H7 (cell line): ENCODE results near the gene SCO1. TPM values are rescaled to one million over a fixed set of nuclear protein-coding genes. Genes with fewer than 3 reads are reported as not detected.
"Not testable (repeated sequence)": the region's sequence is repeated elsewhere in the genome, so short reads cannot be mapped to it uniquely, and the experiment has no call there.

Source experiments
- DNase-seq: peaks from one replicate; pipeline ENCODE4 v3.0.0; 2012
- H3K27me3 ChIP-seq: 2 replicates; pipeline ENCODE4 v1.6.0; 2011; ENCODE audit warnings: mild to moderate bottlenecking, low read length; ENCODE audit not compliant: control insufficient read depth, insufficient read depth
- H3K36me3 ChIP-seq: replicated peaks from 2 replicates; pipeline ENCODE4 v1.5.1; 2011; ENCODE audit warnings: low read length; ENCODE audit not compliant: control insufficient read depth, insufficient read depth
- H3K4me3 ChIP-seq: 2 replicates; pipeline ENCODE4 v1.5.1; 2011; ENCODE audit warnings: low read depth, mild to moderate bottlenecking, control low read depth, low read length, moderate library complexity; ENCODE audit not compliant: insufficient read depth
- total RNA-seq: library from RNA; depleted of rRNA; stranded (reverse); fragments of >200 nt; shearing (Covaris generic); gene quantifications from 2 replicates; pipeline ENCODE4 v1.2.3, GENCODE V29; 2014

SCO1 gene
- total RNA-seq, 1 experiment from 2014 or later, result 69.6 TPM

DNA sequence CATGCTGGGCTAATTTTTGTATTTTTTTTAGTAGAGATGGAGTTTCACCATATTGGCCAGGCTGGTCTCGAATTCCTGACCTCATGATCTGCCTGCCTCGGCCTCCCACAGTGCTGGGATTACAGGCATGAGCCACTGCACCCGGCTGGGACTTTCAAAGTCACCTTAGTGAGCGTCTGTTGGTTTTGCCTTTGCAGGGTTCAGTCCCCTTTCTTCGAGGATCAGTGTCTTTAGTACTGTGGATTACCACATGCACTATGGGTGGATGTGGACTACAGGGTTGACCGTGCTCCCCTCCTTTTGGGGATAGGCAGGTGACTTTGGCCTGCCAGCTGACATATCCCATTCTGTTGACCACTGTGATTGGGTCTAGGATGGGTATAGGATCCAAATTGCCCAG lies 34.8 kb upstream of the SCO1 start:
- H3K36me3 ChIP-seq, H3K4me3 ChIP-seq, H3K27me3 ChIP-seq, DNase-seq: not testable (repeated sequence)

DNA sequence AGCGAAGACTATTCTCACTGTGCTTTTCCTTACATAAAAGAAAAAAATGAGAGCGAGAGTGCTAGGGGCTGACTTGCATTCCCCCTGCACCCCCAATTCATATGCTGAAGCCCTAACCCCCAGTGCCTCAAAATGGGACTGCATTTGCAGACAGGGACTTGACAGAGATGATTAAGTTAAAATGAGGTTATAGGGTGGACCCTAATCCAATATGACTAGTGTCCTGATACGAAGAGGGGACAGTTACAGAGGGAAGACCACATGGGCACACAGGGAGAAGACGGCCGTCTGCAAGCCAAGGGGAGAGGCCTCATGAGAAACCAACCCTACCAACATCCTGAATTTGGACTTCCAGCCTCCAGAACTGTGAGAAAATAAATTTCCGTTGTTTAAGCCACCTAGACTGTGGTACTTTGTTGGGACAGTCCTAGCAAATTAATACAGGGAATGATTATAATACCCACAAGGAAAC lies 34.1 kb upstream of the SCO1 start:
- no peak for DNase-seq
- H3K36me3 ChIP-seq, result no peaks in the 10 kb centered on the region
- no peaks in the 10 kb centered on the region for H3K27me3 ChIP-seq
- no peak overlapping the region; the same call in 1 of the 2 replicates for H3K4me3 ChIP-seq

DNA sequence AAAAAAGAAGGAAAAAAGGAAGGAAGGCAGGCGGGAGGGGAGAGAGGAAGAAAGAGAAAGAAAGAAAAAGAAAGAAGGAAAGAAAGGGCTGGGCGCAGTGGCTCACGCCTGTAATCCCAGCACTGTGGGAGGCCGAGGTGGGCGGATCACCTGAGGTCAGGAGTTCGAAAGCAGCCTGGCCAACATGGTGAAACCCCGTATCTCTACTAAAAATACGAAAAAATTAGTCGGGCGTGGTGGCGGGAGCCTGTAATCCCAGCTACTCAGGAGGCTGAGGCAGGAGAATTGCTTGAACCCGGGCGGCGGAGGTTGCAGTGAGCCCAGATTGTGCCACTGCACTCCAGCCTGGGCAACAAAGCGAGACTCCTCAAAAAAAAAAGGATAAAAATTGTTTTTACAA lies 32.9 kb upstream of the SCO1 start:
- H3K4me3 ChIP-seq, result peak overlapping the region; percentile 68
- not testable (repeated sequence) for H3K27me3 ChIP-seq, H3K36me3 ChIP-seq, DNase-seq

DNA sequence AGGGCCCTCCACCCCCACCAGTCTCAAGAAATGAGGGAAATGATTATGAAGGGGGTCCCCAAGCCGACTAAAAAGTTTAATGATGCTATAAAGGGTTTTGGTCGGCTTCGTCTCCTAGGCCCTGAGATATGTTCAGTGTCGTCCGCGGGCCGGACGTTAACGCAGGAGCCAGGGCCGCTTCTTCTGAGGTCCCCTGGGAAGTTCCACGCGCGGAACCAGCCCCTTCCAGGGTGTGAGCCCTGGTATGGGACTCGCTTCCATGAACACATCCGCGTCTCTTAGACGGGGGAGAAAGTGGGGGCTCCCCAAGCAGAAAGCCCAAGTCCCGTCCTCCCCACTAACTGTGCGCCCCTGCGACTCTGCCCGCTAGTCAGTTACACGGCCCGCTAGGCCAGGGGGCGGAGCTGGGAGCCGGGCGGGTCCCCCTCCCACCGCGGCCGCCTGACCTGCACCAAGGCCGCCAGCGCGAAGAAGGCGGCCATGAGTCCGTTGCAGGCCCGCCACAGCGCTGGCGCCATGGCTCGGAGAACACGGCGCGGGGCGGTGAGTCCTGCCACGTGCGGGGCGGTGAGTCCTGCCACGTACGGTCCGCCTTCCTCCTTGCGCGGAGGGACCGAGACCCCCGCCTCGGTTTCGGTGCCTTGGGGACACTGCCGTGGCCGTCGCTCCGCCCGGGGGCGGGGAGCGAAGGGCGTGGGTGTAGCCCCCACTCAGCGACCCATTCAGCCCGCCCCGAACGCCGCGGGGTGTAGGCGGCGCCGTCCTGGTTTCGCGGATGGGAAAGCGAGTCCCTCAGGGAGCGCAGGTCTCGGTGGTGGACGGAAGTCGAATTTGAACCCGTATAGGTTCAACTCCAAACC lies 32.2 kb upstream of the SCO1 start, which contains the start of gene TMEM220:
TSS of gene TMEM220 (minus strand) at position 690 of the 860 bp plus-strand sequence. CDS start at position 518, 172 bp downstream.
- Histone ChIP-seq H3K36me3 (no peaks in the 10 kb centered on the region; the same call in 1 of the 2 replicates), H3K4me3 (peak within 1 kb of the TSS; percentile 68), H3K27me3 (no peaks in the 10 kb centered on the region)
- peak; percentile 92 for DNase-seq

DNA sequence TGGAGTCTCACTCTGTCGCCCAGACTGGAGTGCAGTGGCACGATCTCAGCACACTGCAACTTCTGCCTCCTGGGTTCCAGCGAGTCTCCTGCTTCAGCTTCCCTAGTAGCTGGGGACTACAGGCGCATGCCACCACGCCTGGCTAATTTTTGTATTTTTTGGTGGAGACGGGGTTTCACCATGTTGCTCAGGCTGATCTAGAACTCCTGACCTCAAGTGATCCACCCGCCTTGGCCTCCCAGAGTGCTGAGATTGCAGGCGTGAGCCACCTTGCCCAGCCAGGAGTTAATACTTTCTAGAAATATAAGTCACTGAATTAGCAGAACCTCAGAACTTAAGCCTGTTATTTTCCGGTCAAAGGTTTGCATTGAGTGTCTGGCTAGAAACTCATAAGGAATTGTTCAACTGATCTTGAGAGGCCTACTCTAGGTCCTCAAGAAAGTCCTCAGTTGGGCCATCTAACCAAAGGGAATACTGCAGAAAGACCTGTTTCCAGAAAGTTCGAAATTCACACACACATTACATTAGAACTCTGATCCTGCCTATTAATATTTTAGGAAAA lies 31.1 kb upstream of the SCO1 start:
- H3K4me3 ChIP-seq, result no peak overlapping the region
- no peak for DNase-seq
- H3K36me3 ChIP-seq, result no peaks in the 10 kb centered on the region; the same call in 1 of the 2 replicates
- H3K27me3 ChIP-seq, result no peaks in the 10 kb centered on the region

DNA sequence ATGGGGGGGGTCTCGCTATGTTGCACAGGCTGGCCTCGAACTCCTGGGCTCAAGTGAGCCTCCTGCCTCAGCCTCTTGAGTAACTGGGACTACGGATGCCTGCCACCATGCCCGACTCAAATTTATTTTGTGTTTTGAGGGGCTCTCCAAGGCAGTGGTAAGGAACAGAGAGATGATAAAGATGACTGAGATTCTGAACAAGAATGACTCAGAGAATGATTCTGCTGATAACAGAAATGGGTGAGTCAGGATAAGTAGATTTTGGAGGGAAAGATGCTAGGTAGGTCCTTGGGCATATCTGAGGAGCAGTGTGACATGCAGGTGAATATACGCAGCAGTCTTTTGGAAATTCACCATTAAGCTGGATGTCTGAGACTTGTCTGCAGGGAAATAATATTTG lies 29.9 kb upstream of the SCO1 start:
- no peaks in the 10 kb centered on the region; the same call in 1 of the 2 replicates for H3K36me3 ChIP-seq
- no peak for DNase-seq
- H3K27me3 ChIP-seq, result no peaks in the 10 kb centered on the region
- H3K4me3 ChIP-seq, result no peak overlapping the region

DNA sequence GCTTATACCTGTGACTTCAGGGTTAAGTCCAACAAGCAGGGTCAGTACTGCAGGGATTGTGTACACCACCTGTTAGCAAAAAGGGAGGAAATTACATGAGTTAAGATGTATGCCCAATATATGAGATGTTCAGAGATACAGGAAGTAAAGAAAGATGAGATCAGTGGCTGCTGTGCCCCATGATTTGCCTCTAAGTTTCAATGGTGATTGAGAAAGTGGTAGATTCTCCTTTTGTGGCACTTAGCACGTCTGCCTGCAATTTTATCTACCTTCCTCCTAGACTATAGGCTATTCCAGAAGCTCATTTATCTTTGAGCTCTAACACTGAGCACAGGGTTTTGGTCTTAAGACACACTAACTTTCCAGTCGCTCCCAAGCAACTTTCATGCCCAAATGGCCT lies 28.9 kb upstream of the SCO1 start:
- H3K4me3 ChIP-seq, result no peak overlapping the region
- no peaks in the 10 kb centered on the region; the same call in 1 of the 2 replicates for H3K36me3 ChIP-seq
- no peaks in the 10 kb centered on the region for H3K27me3 ChIP-seq
- DNase-seq, result no peak

DNA sequence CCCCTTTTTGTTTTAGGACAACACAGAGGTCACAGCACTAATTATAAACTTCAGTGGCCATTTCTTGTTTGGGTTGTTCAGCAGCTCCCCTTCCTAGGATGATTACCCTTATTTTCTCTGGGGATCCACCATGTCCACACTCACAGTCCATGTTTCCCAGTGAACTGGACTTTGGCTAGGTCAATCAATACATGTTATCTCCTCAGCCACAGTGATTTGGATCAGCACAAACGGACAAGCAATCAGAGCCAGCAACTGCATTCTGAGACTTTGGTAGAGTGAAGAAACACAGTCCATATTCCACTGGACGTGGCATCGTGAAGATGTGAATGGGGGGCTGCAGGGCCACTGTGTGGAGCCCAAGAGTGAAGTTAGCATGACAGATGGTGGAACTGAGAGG lies 27.9 kb upstream of the SCO1 start:
- Histone ChIP-seq H3K4me3 (no peak overlapping the region), H3K27me3 (no peaks in the 10 kb centered on the region), H3K36me3 (no peaks in the 10 kb centered on the region; the same call in 1 of the 2 replicates)
- no peak for DNase-seq

DNA sequence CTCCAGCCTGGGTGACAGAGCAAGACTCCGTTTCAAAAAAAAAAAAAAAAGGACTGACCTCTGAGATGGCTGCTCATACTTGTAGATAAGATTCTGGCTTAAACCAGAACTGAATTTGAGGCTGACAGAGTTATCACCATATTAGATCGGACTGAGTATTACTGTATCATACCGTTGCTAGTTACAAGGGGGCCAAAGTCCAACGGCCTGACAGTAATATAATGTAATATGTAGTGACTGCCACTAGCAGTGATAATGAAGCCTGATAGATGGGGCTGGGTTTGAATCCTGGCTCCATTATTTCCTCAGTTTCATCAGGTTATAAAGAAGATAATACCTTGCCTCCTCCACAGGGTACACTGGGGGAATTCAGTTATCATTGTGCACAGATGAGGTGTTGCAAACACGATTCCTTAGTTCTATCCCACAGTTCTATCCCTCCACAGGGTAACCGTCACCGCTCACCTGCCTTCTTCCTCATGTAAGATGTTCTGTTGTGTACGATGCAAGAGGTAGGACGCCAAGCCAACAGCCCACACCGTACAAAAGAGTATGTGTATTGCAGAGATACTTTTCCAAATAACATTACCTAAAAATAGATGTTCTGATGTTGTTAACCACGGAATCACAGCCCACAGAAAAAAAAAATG lies 27.3 kb upstream of the SCO1 start:
- no peak for DNase-seq
- Histone ChIP-seq H3K4me3 (no peak overlapping the region), H3K36me3 (no peaks in the 10 kb centered on the region; the same call in 1 of the 2 replicates), H3K27me3 (no peaks in the 10 kb centered on the region)

DNA sequence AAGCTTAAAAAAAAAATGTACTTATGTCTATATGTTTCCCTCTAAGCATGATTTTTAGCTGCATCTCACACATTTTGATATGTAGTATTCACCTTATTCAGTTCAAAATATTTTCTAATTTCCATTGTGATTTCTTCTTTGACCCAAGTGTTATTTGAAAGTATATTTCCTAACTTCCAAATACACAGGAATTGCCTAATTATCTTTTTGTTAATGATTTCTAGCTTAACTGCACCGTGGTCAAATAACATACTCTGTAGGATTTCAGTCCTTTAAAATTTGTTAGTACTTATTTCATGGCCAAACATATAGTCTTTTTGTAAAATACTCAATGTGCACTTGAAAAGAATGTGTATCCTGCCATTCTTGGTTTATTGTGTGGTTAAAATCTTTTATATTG lies 21.2 kb upstream of the SCO1 start:
- DNase-seq, result no peak
- Histone ChIP-seq H3K4me3 (no peak overlapping the region), H3K27me3 (no peaks in the 10 kb centered on the region), H3K36me3 (no peaks in the 10 kb centered on the region)

DNA sequence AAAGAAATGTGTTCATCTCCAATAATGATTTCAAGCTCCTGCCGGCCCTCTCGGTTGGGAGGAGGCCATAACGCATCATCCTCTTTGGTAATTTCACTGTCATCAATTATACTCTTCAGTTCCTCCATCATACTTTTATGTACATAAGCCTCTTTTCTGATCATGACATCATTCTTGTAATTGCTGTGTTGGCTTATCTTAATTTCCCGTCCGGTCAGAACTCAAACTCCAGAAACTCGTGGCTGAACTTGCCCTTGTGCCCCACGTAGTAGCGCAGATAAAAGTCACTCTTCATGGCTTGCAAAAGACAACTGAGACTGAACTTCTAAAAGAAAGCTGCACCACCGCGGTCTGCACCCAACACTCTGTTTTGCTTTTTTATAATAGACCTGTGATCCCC lies 18.9 kb upstream of the SCO1 start:
- Histone ChIP-seq H3K27me3 (no peaks in the 10 kb centered on the region), H3K4me3 (no peak overlapping the region), H3K36me3 (peaks cover under 1% of the 10 kb centered on the region)
- DNase-seq, result no peak

DNA sequence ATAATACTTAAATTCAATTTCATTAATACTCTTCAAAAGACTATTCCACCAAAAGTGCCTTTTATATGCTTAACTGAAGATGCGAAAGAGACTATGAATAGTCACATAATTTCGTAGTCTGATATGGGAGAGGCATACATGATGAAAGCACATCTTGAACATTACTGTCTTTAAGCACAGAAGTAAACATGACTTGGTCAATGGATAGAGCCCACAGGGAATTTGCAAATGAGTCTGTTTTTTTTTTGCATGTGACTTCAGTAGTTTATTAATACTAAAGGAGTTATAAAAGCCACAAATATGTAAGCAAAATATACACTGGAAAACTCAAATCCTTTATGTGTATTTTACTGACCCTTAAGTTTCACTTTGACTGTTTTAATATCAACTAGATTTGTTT lies 16.0 kb upstream of the SCO1 start:
- DNase-seq, result no peak
- no peak overlapping the region for H3K4me3 ChIP-seq
- H3K36me3 ChIP-seq, result peaks cover 4% of the 10 kb centered on the region
- no peaks in the 10 kb centered on the region for H3K27me3 ChIP-seq

DNA sequence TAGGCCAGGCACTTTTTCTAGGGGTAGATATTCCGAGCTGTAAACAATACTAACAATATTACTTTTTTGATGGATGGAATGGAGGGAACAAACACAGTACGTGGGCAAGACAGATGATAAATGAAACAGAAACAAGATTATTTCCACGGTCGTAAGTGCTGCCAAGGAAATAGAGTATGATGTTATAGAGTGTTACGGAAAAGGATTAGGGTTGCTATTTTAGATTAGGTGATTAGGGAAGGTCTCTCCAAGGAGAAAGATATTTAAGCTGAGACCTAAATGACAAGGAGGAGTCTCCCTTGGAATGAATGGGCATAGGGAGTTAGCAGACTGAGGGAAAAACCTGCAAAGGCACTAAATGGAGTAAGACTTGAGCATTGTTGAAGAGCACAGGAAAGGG lies 8.4 kb upstream of the SCO1 start:
- Histone ChIP-seq H3K4me3 (no peak overlapping the region), H3K27me3 (no peaks in the 10 kb centered on the region), H3K36me3 (peaks cover 9% of the 10 kb centered on the region)
- DNase-seq, result no peak

DNA sequence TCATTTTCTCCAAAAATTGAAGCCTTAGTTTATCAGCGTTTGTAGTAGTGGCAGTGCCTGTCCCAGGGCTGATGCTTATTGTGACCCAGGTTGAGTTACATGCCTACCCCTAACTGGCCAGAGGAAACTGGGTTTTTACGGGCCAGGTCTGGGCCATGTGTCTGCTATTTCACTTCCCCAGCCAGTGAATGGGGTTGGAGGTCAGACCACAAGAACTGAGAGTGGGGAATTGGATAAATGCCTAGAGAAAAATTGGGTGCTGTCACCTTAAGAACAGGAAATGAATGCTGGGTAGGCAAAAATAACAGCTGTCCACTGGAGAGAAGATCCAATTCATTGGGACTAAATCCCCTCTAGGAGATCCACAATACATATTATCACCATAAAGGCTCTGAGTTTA lies 5.2 kb upstream of the SCO1 start:
- Histone ChIP-seq H3K36me3 (peaks cover 6% of the 10 kb centered on the region), H3K4me3 (no peak overlapping the region), H3K27me3 (no peaks in the 10 kb centered on the region)
- no peak for DNase-seq

DNA sequence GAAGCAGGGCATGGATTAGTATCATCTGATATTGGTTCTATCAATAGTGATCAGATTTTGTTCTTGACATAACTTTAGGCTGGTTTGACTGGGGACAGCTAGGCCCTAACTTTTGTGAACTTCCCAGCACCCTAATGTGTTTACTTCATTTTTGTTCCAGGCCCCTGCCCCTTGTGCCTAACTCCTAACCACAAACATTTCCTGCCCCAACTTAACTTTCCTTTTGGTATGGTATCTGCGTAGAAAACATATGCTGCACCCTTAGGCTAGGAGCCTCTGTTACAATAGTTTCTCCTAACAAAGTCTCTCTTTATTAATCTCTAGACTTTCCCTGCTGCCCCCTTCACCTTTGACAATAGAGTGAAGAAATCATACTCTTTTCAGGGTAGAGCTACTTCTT lies 2.5 kb upstream of the SCO1 start:
- H3K36me3 ChIP-seq, result peaks cover 5% of the 10 kb centered on the region
- H3K4me3 ChIP-seq, result no peak overlapping the region
- no peak for DNase-seq
- no peaks in the 10 kb centered on the region for H3K27me3 ChIP-seq
